Trophoblast cell (in vitro differentiated cells and primary cell): Measurements from ENCODE around the gene SDR42E1.

Experiments used
- DNase-seq, 2 donors: peaks; one replicate each; pipeline ENCODE4 v3.0.0-alpha.2; 2016
- H2AFZ ChIP-seq: 2 replicates; pipeline ENCODE4 v1.6.1; 2013; ENCODE audit warnings: low read length, moderate library complexity, mild to moderate bottlenecking; ENCODE audit not compliant: insufficient read depth, poor library complexity
- H2AK5ac ChIP-seq: 2 replicates; pipeline ENCODE4 v1.6.1; 2013; ENCODE audit warnings: mild to moderate bottlenecking, low read length
- H2BK120ac ChIP-seq: 2 replicates; pipeline ENCODE4 v1.6.1; 2013; ENCODE audit warnings: low read length, mild to moderate bottlenecking, moderate library complexity; ENCODE audit not compliant: insufficient read depth, poor library complexity
- H2BK12ac ChIP-seq: 2 replicates; pipeline ENCODE4 v1.6.1; 2013; ENCODE audit warnings: mild to moderate bottlenecking, low read length, moderate library complexity
- H2BK5ac ChIP-seq: 2 replicates; pipeline ENCODE4 v1.6.1; 2013; ENCODE audit warnings: low read length, low read depth, moderate library complexity, mild to moderate bottlenecking; ENCODE audit not compliant: poor library complexity
- H3K14ac ChIP-seq: 2 replicates; pipeline ENCODE4 v1.6.1; 2013; ENCODE audit warnings: mild to moderate bottlenecking, low read length
- H3K18ac ChIP-seq: 2 replicates; pipeline ENCODE4 v1.6.1; 2013; ENCODE audit warnings: mild to moderate bottlenecking, low read length
- H3K23ac ChIP-seq: 2 replicates; pipeline ENCODE4 v1.6.1; 2013; ENCODE audit warnings: low read length
- H3K27ac ChIP-seq: 2 replicates; pipeline ENCODE4 v1.5.1; 2013; ENCODE audit warnings: low read depth, mild to moderate bottlenecking, inconsistent platforms, low read length, moderate library complexity
- H3K27me3 ChIP-seq: 2 replicates; pipeline ENCODE4 v1.6.1; 2013; ENCODE audit warnings: inconsistent platforms, mild to moderate bottlenecking, low read length, moderate library complexity; ENCODE audit not compliant: insufficient read depth
- H3K36me3 ChIP-seq, 2 experiments: 1 replicate in 1 of 2; 2 replicates in 1 of 2; pipeline ENCODE4 v1.6.1; 2013; ENCODE audit warnings: low read length in 2 of 2, mild to moderate bottlenecking in 2 of 2, moderate library complexity in 1 of 2; ENCODE audit not compliant: insufficient read depth in 2 of 2, control insufficient read depth in 1 of 2
- H3K4ac ChIP-seq: 2 replicates; pipeline ENCODE4 v1.6.1; 2013; ENCODE audit warnings: low read depth, mild to moderate bottlenecking, low read length, moderate library complexity
- H3K4me1 ChIP-seq, 2 experiments: 1 replicate in 1 of 2; 2 replicates in 1 of 2; pipeline ENCODE4 v1.6.1; 2013; ENCODE audit warnings: low read length in 2 of 2, mild to moderate bottlenecking in 2 of 2, moderate library complexity in 1 of 2; ENCODE audit not compliant: insufficient read depth in 2 of 2, control insufficient read depth in 1 of 2
- H3K4me2 ChIP-seq: 2 replicates; pipeline ENCODE4 v1.6.1; 2013; ENCODE audit warnings: inconsistent platforms, mild to moderate bottlenecking, low read length, moderate library complexity
- H3K4me3 ChIP-seq: 2 replicates; pipeline ENCODE4 v1.5.1; 2013; ENCODE audit warnings: mild to moderate bottlenecking, low read depth, low read length, inconsistent platforms
- H3K79me1 ChIP-seq: one replicate; pipeline ENCODE4 v1.6.1; 2013; ENCODE audit warnings: low read length
- H3K79me2 ChIP-seq: 2 replicates; pipeline ENCODE4 v1.6.1; 2013; ENCODE audit warnings: low read length, mild to moderate bottlenecking; ENCODE audit not compliant: control insufficient read depth, insufficient read depth, poor library complexity
- H3K9ac ChIP-seq: 2 replicates; pipeline ENCODE4 v1.6.1; 2013; ENCODE audit warnings: mild to moderate bottlenecking, low read length
- H3K9me3 ChIP-seq: 2 replicates; pipeline ENCODE4 v1.6.1; 2013; ENCODE audit warnings: low read depth, mild to moderate bottlenecking, control low read depth, inconsistent platforms, low read length; ENCODE audit not compliant: insufficient read depth
- H4K12ac ChIP-seq: 2 replicates; pipeline ENCODE4 v1.6.1; 2013; ENCODE audit warnings: low read depth, mild to moderate bottlenecking, low read length, moderate library complexity
- H4K8ac ChIP-seq: 2 replicates; pipeline ENCODE4 v1.6.1; 2013; ENCODE audit warnings: low read depth, mild to moderate bottlenecking, low read length, moderate library complexity
- H4K91ac ChIP-seq: one replicate; pipeline ENCODE4 v1.6.1; 2013; ENCODE audit warnings: low read depth, mild to moderate bottlenecking, low read length, moderate library complexity
- WGBS: extraction: QIAGEN DNeasy Blood & Tissue Kit; methylation state at CpG from one replicate; pipeline ENCODE4 v1.1.7; 2013; ENCODE audit warnings: missing lambda C conversion rate; ENCODE audit not compliant: insufficient read length, insufficient coverage; ENCODE audit errors: extremely low coverage; 5-methylcytosine and 5-hydroxymethylcytosine counted together

SDR42E1 gene

GRCh38 chr16:82040296-82040695, 29.0 kb upstream of the SDR42E1 start:
- no peak overlapping the region for H4K12ac ChIP-seq
- no peak overlapping the region for H3K18ac ChIP-seq
- no peak overlapping the region for H2BK5ac ChIP-seq
- H4K8ac ChIP-seq, result no peak overlapping the region
- H3K79me2 ChIP-seq, result no peaks in the 10 kb centered on the region
- H2BK120ac ChIP-seq, result no peak overlapping the region
- H2AFZ ChIP-seq, result no peak overlapping the region
- no peak overlapping the region for H3K27ac ChIP-seq
- no peak overlapping the region for H3K14ac ChIP-seq
- peaks cover 0 to under 1% of the 10 kb centered on the region in 2 experiments for H3K4me1 ChIP-seq
- H2AK5ac ChIP-seq, result no peak overlapping the region
- no peak for DNase-seq
- no peaks in the 10 kb centered on the region for H3K36me3 ChIP-seq
- H3K9me3 ChIP-seq, result no peaks in the 10 kb centered on the region
- H3K9ac ChIP-seq, result no peak overlapping the region
- WGBS, result no CpG with 5 or more reads among the region's 3 CpGs
- no peak overlapping the region for H2BK12ac ChIP-seq
- no peak overlapping the region for H3K23ac ChIP-seq
- H3K27me3 ChIP-seq, result no peaks in the 10 kb centered on the region
- H3K79me1 ChIP-seq, result no peaks in the 10 kb centered on the region
- H3K4me2 ChIP-seq, result no peak overlapping the region
- no peak overlapping the region for H4K91ac ChIP-seq
- H3K4ac ChIP-seq, result no peak overlapping the region
- no peak overlapping the region for H3K4me3 ChIP-seq

GRCh38 chr16:82037666-82038065, 26.4 kb upstream of the SDR42E1 start:
- no peak overlapping the region for H2BK5ac ChIP-seq
- H2AK5ac ChIP-seq, result no peak overlapping the region
- no peak overlapping the region for H3K14ac ChIP-seq
- H3K79me2 ChIP-seq, result no peaks in the 10 kb centered on the region
- H4K8ac ChIP-seq, result no peak overlapping the region
- H4K12ac ChIP-seq, result no peak overlapping the region
- H3K79me1 ChIP-seq, result no peaks in the 10 kb centered on the region
- H3K4me2 ChIP-seq, result no peak overlapping the region
- H3K36me3 ChIP-seq, result no peaks in the 10 kb centered on the region
- H3K4me1 ChIP-seq, result peaks cover 0 to 4% of the 10 kb centered on the region in 2 experiments
- H3K9me3 ChIP-seq, result no peaks in the 10 kb centered on the region
- no peak overlapping the region for H4K91ac ChIP-seq
- H3K9ac ChIP-seq, result no peak overlapping the region
- H3K27ac ChIP-seq, result no peak overlapping the region
- H2BK120ac ChIP-seq, result no peak overlapping the region
- H2AFZ ChIP-seq, result no peak overlapping the region
- no peak for DNase-seq
- no peak overlapping the region for H3K18ac ChIP-seq
- H3K27me3 ChIP-seq, result no peaks in the 10 kb centered on the region
- WGBS, result 100% methylated on average over 1 of the region's 2 CpGs
- H3K4me3 ChIP-seq, result no peak overlapping the region
- no peak overlapping the region for H3K23ac ChIP-seq
- no peak overlapping the region for H2BK12ac ChIP-seq
- H3K4ac ChIP-seq, result no peak overlapping the region

- H2AFZ ChIP-seq, result no peak overlapping the region
- H3K27me3 ChIP-seq, result no peaks in the 10 kb centered on the region
- H3K14ac ChIP-seq, result no peak overlapping the region
- no peaks in the 10 kb centered on the region for H3K36me3 ChIP-seq
- H2BK5ac ChIP-seq, result no peak overlapping the region
- no CpG with 5 or more reads among the region's 4 CpGs for WGBS
- no peak overlapping the region for H4K12ac ChIP-seq
- H3K79me1 ChIP-seq, result no peaks in the 10 kb centered on the region
- no peak overlapping the region for H3K27ac ChIP-seq
- H3K4ac ChIP-seq, result no peak overlapping the region
- no peak overlapping the region for H2BK120ac ChIP-seq
- no peak overlapping the region for H4K91ac ChIP-seq
- no peak overlapping the region for H3K4me2 ChIP-seq
- no peak overlapping the region for H2BK12ac ChIP-seq
- no peak overlapping the region for H2AK5ac ChIP-seq
- no peak overlapping the region for H3K18ac ChIP-seq
- DNase-seq, result no peak
- H3K9me3 ChIP-seq, result no peaks in the 10 kb centered on the region
- no peaks in the 10 kb centered on the region for H3K79me2 ChIP-seq
- H3K4me3 ChIP-seq, result no peak overlapping the region
- H3K23ac ChIP-seq, result no peak overlapping the region
- no peak overlapping the region for H3K9ac ChIP-seq
- H4K8ac ChIP-seq, result no peak overlapping the region
- H3K4me1 ChIP-seq, result peaks cover 0 to 4% of the 10 kb centered on the region in 2 experiments
Measured at GRCh38 chr16:82037251-82037650, 26.0 kb upstream of the SDR42E1 start.

- Histone ChIP-seq H3K79me2 (no peaks in the 10 kb centered on the region), H2AK5ac (no peak within 1 kb of the TSS), H2BK12ac (no peak within 1 kb of the TSS), H4K8ac (no peak within 1 kb of the TSS), H3K4me3 (no peak within 1 kb of the TSS), H3K14ac (no peak within 1 kb of the TSS), H3K36me3 (no peaks in the 10 kb centered on the region), H3K9ac (no peak within 1 kb of the TSS), H3K23ac (no peak within 1 kb of the TSS), H3K4me2 (no peak within 1 kb of the TSS), H2AFZ (no peak within 1 kb of the TSS), H4K91ac (no peak within 1 kb of the TSS), H3K9me3 (no peaks in the 10 kb centered on the region), H4K12ac (no peak within 1 kb of the TSS), H3K4ac (no peak within 1 kb of the TSS), H2BK120ac (no peak within 1 kb of the TSS), H3K4me1 (peaks cover 0 to 4% of the 10 kb centered on the region in 2 experiments), H3K27ac (no peak within 1 kb of the TSS), H2BK5ac (no peak within 1 kb of the TSS), H3K18ac (no peak within 1 kb of the TSS), H3K79me1 (no peaks in the 10 kb centered on the region), H3K27me3 (no peaks in the 10 kb centered on the region)
- DNase-seq, result peak in 1 of 2 donors; percentile 31
- WGBS, result no CpG with 5 or more reads among the region's 6 CpGs
Measured at GRCh38 chr16:82034981-82035612, 23.8 kb upstream of the SDR42E1 start, which contains the start of gene HSD17B2. TSS of gene HSD17B2 (plus strand) at chr16:82035253. CDS start at chr16:82035425, 172 bp downstream.
